ENCODE data around the gene MTHFD2L. TPM values are rescaled to one million over a fixed set of nuclear protein-coding genes. Genes with fewer than 3 reads are reported as not detected.

Gene MTHFD2L
- total and polyA plus RNA-seq, 11 donors = 6.8 to 16.4 (median 11.6) TPM

- no peak for ATAC-seq
- no peak for TF ChIP-seq CTCF (IDR thresholded peaks at IDR 0.05)
- peaks cover 0 to 10% (median 0%) of the 10 kb centered on the region in 12 donors for H3K9me3 ChIP-seq
- no peaks in the 10 kb centered on the region for H3K27me3 ChIP-seq
- intact Hi-C loops (cut with DNase I) = loop anchor here (2.0 to 10.0 kb wide), 15 partner anchors 36 to 1428 kb away; partner anchors contain the start of genes CXCL2 (in 2 of the 10), CXCL1 (in 1 of the 10) and CXCL3 (in 1 of the 10)
- H3K27ac ChIP-seq = no peak overlapping the region
- no peaks in the 10 kb centered on the region for H3K36me3 ChIP-seq
- DNase-seq = no peak
- H3K4me3 ChIP-seq = no peak overlapping the region
- peaks cover 0 to 4% (median 0%) of the 10 kb centered on the region in 12 donors for H3K4me1 ChIP-seq
- WGBS, 4 donors = 70 to 78% (median 75%) methylated on average over 1 of the region's 1 CpG
Measured at GRCh38 chr4:74132944-74133343, 25.0 kb upstream of the MTHFD2L start.

GRCh38 chr4:74133786-74134499 is 24.0 kb upstream of the MTHFD2L start:
- WGBS, 4 donors = 33 to 36% (median 35%) methylated on average over 8 of the region's 8 CpGs
- TF ChIP-seq POLR2A (IDR thresholded peaks at IDR 0.05) (no peak), CTCF (IDR thresholded peaks at IDR 0.05) (peak; percentile 73 to 93 (median 86))
- DNase-seq (peak; percentile 67 to 76 (median 73)), ATAC-seq (peak; percentile 71 to 93 (median 92))
- intact Hi-C loops (cut with DNase I) = loop anchor here (1.0 to 10.0 kb wide), 21 partner anchors 37 to 1429 kb away; partner anchors contain the start of genes CXCL2 (in 2 of the 10), CXCL3 (in 2 of the 10) and CXCL1 (in 1 of the 10)
- no peaks in the 10 kb centered on the region for H3K27me3 ChIP-seq
- no peak overlapping the region for H3K4me3 ChIP-seq
- H3K36me3 ChIP-seq = no peaks in the 10 kb centered on the region
- H3K4me1 ChIP-seq = peaks cover 0 to 4% (median 0%) of the 10 kb centered on the region in 12 donors
- H3K9me3 ChIP-seq = peaks cover 0 to 10% (median 0%) of the 10 kb centered on the region in 12 donors
- no peak overlapping the region for H3K27ac ChIP-seq

GRCh38 chr4:74134500-74134852 is 23.4 kb upstream of the MTHFD2L start:
- 18 to 40% (median 32%) methylated on average over 2 of the region's 2 CpGs for WGBS, 4 donors
- ATAC-seq (no peak), DNase-seq (no peak)
- intact Hi-C loops (cut with DNase I) = loop anchor here (1.0 to 10.0 kb wide), 20 partner anchors 37 to 1430 kb away; partner anchors contain the start of genes CXCL2 (in 2 of the 10), CXCL3 (in 2 of the 10) and CXCL1 (in 1 of the 10)
- H3K27ac ChIP-seq = no peak overlapping the region
- no peaks in the 10 kb centered on the region for H3K36me3 ChIP-seq
- H3K27me3 ChIP-seq = no peaks in the 10 kb centered on the region
- H3K4me1 ChIP-seq = peaks cover 0 to 4% (median 0%) of the 10 kb centered on the region in 12 donors
- H3K9me3 ChIP-seq = peaks cover 0 to 10% (median 0%) of the 10 kb centered on the region in 12 donors
- peak in 2 of 12 donors; percentile 3 to 7 for TF ChIP-seq CTCF (IDR thresholded peaks at IDR 0.05)
- TF ChIP-seq POLR2A (IDR thresholded peaks at IDR 0.05) = no peak
- no peak overlapping the region for H3K4me3 ChIP-seq

GRCh38 chr4:74146581-74147129 is 11.3 kb upstream of the MTHFD2L start:
- Histone ChIP-seq H3K27me3 (no peaks in the 10 kb centered on the region), H3K9me3 (peaks cover 0 to 18% (median 0%) of the 10 kb centered on the region in 12 donors), H3K4me3 (no peak overlapping the region), H3K27ac (no peak overlapping the region), H3K36me3 (no peaks in the 10 kb centered on the region), H3K4me1 (no peaks in the 10 kb centered on the region)
- no peak for ATAC-seq
- WGBS, 4 donors = 81 to 82% (median 81%) methylated on average over 4 of the region's 4 CpGs
- no peak for DNase-seq
- intact Hi-C loops (cut with DNase I) = no loop called here
- TF ChIP-seq POLR2A (IDR thresholded peaks at IDR 0.05) (no peak), CTCF (IDR thresholded peaks at IDR 0.05) (no peak)
